HCT116 (cell line): ENCODE data around the gene KATNBL1. TPM values are rescaled to one million over a fixed set of nuclear protein-coding genes. Genes with fewer than 3 reads are reported as not detected.

Source experiments
- ATAC-seq: fragments of 200-7000 bp; cut with Tn5 transposase; 2 replicates; pipeline ENCODE4 v1.9.1; 2020; ENCODE audit warnings: mild to moderate bottlenecking, moderate library complexity
- BruUV-seq: library from RNA; stranded (reverse); fragments of 400-500 nt; replicated peaks from 2 replicates; lab custom pipeline; 2021; lab: Mats Ljungman, UMichigan
- CTCF ChIA-PET: fragments of 300-600 bp; sonication (Branson Sonifier 250); formaldehyde crosslinking; loops from one replicate; lab custom pipeline; 2021; ENCODE audit warnings: antibody characterized with exemption; lab: Charles Lee
- POLR2A ChIA-PET: fragments of 300-600, 350-600 bp; sonication (Branson Sonifier 250); formaldehyde crosslinking; loops from one replicate; lab custom pipeline; 2021; ENCODE audit warnings: antibody characterized with exemption; lab: Charles Lee
- RAD21 ChIA-PET, 2 experiments: fragments of 300-600 bp; sonication (Branson Sonifier 250); formaldehyde crosslinking; loops; one replicate each; lab custom pipeline; 2023; ENCODE audit warnings: low total read pairs in 2 of 2; ENCODE audit not compliant: uncharacterized antibody in 2 of 2, unreplicated experiment in 2 of 2, low non-redundant PET in 1 of 2; lab: Charles Lee
- DNase-seq: peaks from one replicate; pipeline ENCODE4 v3.0.0-alpha.2; 2010; ENCODE audit warnings: low read depth, low spot score
- H2AFZ ChIP-seq: fragments of 200-600 bp; shearing (Covaris generic), sonication (generic); 2 replicates; pipeline ENCODE4 v1.6.1; 2017; ENCODE audit warnings: low read depth, mixed run types, mixed read lengths, antibody characterized with exemption, low read length; ENCODE audit not compliant: poor library complexity, severe bottlenecking
- H3K27ac ChIP-seq: 2 replicates; pipeline ENCODE4 v1.5.1; 2012; ENCODE audit warnings: low read depth, low read length
- H3K27me3 ChIP-seq: fragments of 200-600 bp; sonication (generic); 2 replicates; pipeline ENCODE4 v1.6.1; 2016; ENCODE audit warnings: mixed run types, low read length, mixed read lengths; ENCODE audit not compliant: insufficient read depth
- H3K36me3 ChIP-seq, 2 experiments: fragments of 200-500 bp in 1 of 2; fragments of 200-600 bp in 1 of 2; sonication (Bioruptor generic) in 1 of 2; sonication (generic) in 1 of 2; 2 replicates each; pipeline versions ENCODE4 v1.5.1 to v1.6.1; 2014 to 2016; ENCODE audit warnings: low read length in 2 of 2, inconsistent platforms in 1 of 2, mixed read lengths in 1 of 2, mixed run types in 1 of 2; ENCODE audit not compliant: insufficient read depth in 2 of 2, control insufficient read depth in 1 of 2
- H3K4me1 ChIP-seq, 2 experiments: fragments of 200-600 bp in 1 of 2; sonication (generic) in 1 of 2; 2 replicates each; pipeline versions ENCODE4 v1.5.1 to v1.6.1; 2012 to 2017; ENCODE audit warnings: low read length in 2 of 2, inconsistent platforms in 1 of 2, mild to moderate bottlenecking in 1 of 2, mixed read lengths in 1 of 2, mixed run types in 1 of 2, moderate library complexity in 1 of 2; ENCODE audit not compliant: insufficient read depth in 2 of 2, control insufficient read depth in 1 of 2
- H3K4me2 ChIP-seq: fragments of 200-600 bp; sonication (generic); 2 replicates; pipeline ENCODE4 v1.6.1; 2017; ENCODE audit warnings: mixed run types, low read length, mixed read lengths
- H3K4me3 ChIP-seq, 2 experiments: fragments of 200-600 bp in 1 of 2; sonication (generic) in 1 of 2; replicated peaks in 1 of 2; 2 replicates each; pipeline ENCODE4 v1.5.1; 2011 to 2016; ENCODE audit warnings: low read length in 2 of 2, control low read depth in 1 of 2, low read depth in 1 of 2, mild to moderate bottlenecking in 1 of 2, mixed read lengths in 1 of 2, mixed run types in 1 of 2
- H3K79me2 ChIP-seq: fragments of 200-600 bp; sonication (generic); 2 replicates; pipeline ENCODE4 v1.6.1; 2017; ENCODE audit warnings: mild to moderate bottlenecking, mixed run types, low read length, moderate library complexity, mixed read lengths; ENCODE audit not compliant: insufficient read depth
- H3K9ac ChIP-seq: fragments of 200-600 bp; sonication (generic); 2 replicates; pipeline ENCODE4 v1.6.1; 2016; ENCODE audit warnings: low read length, mixed read lengths
- H3K9me2 ChIP-seq: fragments of 200-600 bp; sonication (generic), shearing (Covaris generic); 2 replicates; pipeline ENCODE4 v1.6.1; 2017; ENCODE audit warnings: mixed run types, mild to moderate bottlenecking, moderate library complexity; ENCODE audit not compliant: insufficient read depth
- H3K9me3 ChIP-seq, 2 experiments: fragments of 200-500 bp in 1 of 2; fragments of 200-600 bp in 1 of 2; sonication (Bioruptor generic) in 1 of 2; sonication (generic) in 1 of 2; 2 replicates each; pipeline ENCODE4 v1.6.1; 2014 to 2017; ENCODE audit warnings: low read length in 2 of 2, mixed read lengths in 2 of 2, inconsistent platforms in 1 of 2, low read depth in 1 of 2, mild to moderate bottlenecking in 1 of 2, mixed run types in 1 of 2, moderate library complexity in 1 of 2; ENCODE audit not compliant: control insufficient read depth in 1 of 2, insufficient read depth in 1 of 2
- H4K20me1 ChIP-seq: fragments of 200-600 bp; sonication (generic), shearing (Covaris generic); 2 replicates; pipeline ENCODE4 v1.6.1; 2017; ENCODE audit warnings: mixed run types, mild to moderate bottlenecking, moderate library complexity; ENCODE audit not compliant: insufficient read depth
- ATF3 ChIP-seq: IDR thresholded peaks from 2 replicates; pipeline ENCODE4 v1.6.1; 2012
- CBX3 ChIP-seq: IDR thresholded peaks from 2 replicates; pipeline ENCODE4 v1.6.1; 2012; ENCODE audit warnings: low read depth
- CEBPB ChIP-seq: IDR thresholded peaks from 2 replicates; pipeline ENCODE4 v1.6.1; 2012; ENCODE audit warnings: low read depth
- EGR1 ChIP-seq: IDR thresholded peaks from 2 replicates; pipeline ENCODE4 v1.6.1; 2012; ENCODE audit warnings: low read depth
- EZH2phosphoT487 ChIP-seq: fragments of 200-600 bp; IDR thresholded peaks from 2 replicates; pipeline ENCODE4 v1.6.1; 2018; ENCODE audit warnings: antibody characterized with exemption, borderline replicate concordance
- FOSL1 ChIP-seq: IDR thresholded peaks from 2 replicates; pipeline ENCODE4 v1.6.1; 2012; ENCODE audit warnings: low read depth
- JUND ChIP-seq: IDR thresholded peaks from 2 replicates; pipeline ENCODE4 v1.6.1; 2012
- MAX ChIP-seq: IDR thresholded peaks from 2 replicates; pipeline ENCODE4 v1.6.1; 2012
- POLR2AphosphoS5 ChIP-seq: IDR thresholded peaks from 2 replicates; pipeline ENCODE4 v1.6.1; 2011; ENCODE audit warnings: mild to moderate bottlenecking, low read depth, low read length, moderate library complexity
- RAD21 ChIP-seq: IDR thresholded peaks from 2 replicates; pipeline ENCODE4 v1.6.1; 2012; ENCODE audit warnings: low read depth, mild to moderate bottlenecking
- SP1 ChIP-seq: IDR thresholded peaks from 2 replicates; pipeline ENCODE4 v1.6.1; 2012; ENCODE audit warnings: low read depth
- YY1 ChIP-seq: IDR thresholded peaks from 2 replicates; pipeline ENCODE4 v1.6.1; 2011; ENCODE audit warnings: low read length, low read depth, moderate library complexity, mild to moderate bottlenecking; ENCODE audit not compliant: insufficient replicate concordance; ENCODE audit errors: extremely low read depth
- ZFX ChIP-seq: fragments of 450-650 bp; IDR thresholded peaks from 2 replicates; pipeline ENCODE4 v1.6.1; 2017
- ZNF274 ChIP-seq: fragments of 200-500 bp; sonication (Bioruptor generic); IDR thresholded peaks from 2 replicates; pipeline ENCODE4 v1.6.1; 2014; ENCODE audit warnings: mild to moderate bottlenecking, low read depth, low read length, inconsistent platforms
- intact Hi-C: fragments of 100-400 bp; cut with micrococcal nuclease; formaldehyde crosslinking; loops from 2 replicates; pipeline ENCODE4 v1.10.0; 2022
- total RNA-seq: library from RNA; stranded (reverse); gene quantifications from one replicate; pipeline ENCODE4 v1.2.1, GENCODE V29; 2021; ENCODE audit not compliant: unreplicated experiment

The KATNBL1 gene
- total RNA-seq, 1 experiment from 2014 or later, result 40.5 TPM

- Histone ChIP-seq H3K79me2 (no peaks in the 10 kb centered on the region), H3K27ac (peak overlapping the region; percentile 67; the same call in 1 of the 2 replicates), H2AFZ (no peak overlapping the region), H3K36me3 (peaks cover 0 to 4% of the 10 kb centered on the region in 2 experiments; a peak in 2 of 4 replicates), H3K9ac (peak overlapping the region; percentile 60), H3K27me3 (no peaks in the 10 kb centered on the region), H3K9me3 (no peaks in the 10 kb centered on the region), H4K20me1 (no peaks in the 10 kb centered on the region), H3K4me3 (peak overlapping the region in 1 of 2 experiments; percentile 47), H3K4me2 (peak overlapping the region; percentile 74), H3K4me1 (peaks cover 2 to 31% of the 10 kb centered on the region in 2 experiments; a peak in 3 of 4 replicates), H3K9me2 (no peaks in the 10 kb centered on the region)
- CTCF ChIA-PET, result no interaction called here
- ATAC-seq (peak; percentile 93), DNase-seq (peak; percentile 67)
- intact Hi-C loops, result loop anchor here (5.0 kb wide), 1 partner anchor 98 kb away; the partner anchor contains the start of gene SLC12A6
- BruUV-seq, result no TSS peak
- TF ChIP-seq POLR2AphosphoS5 (no peak), MAX (peak; percentile 23; the same call in 1 of the 2 replicates), JUND (peak; percentile 85), EGR1 (no peak), FOSL1 (peak; percentile 86), RAD21 (peak; percentile 7; the same call in 1 of the 2 replicates), CBX3 (0 out of 2 replicates have a peak, but pooled peaks have one; percentile 45), SP1 (peak; percentile 72), ZFX (no peak), CEBPB (no peak)
- RAD21 ChIA-PET, result no interaction called here
- POLR2A ChIA-PET, result no interaction called here
Observed at GRCh38 chr15:34239151-34239808, 29.4 kb upstream of the KATNBL1 start.

- POLR2A ChIA-PET, result no interaction called here
Observed at GRCh38 chr15:34233614-34234013, 23.7 kb upstream of the KATNBL1 start.

More at GRCh38 chr15:34233614-34234013, 23.7 kb upstream of the KATNBL1 start:
- Histone ChIP-seq H3K4me1 (peaks cover 0 to 5% of the 10 kb centered on the region in 2 experiments; a peak in 2 of 4 replicates), H3K27ac (no peak overlapping the region), H3K9me3 (no peaks in the 10 kb centered on the region), H4K20me1 (no peaks in the 10 kb centered on the region), H3K9me2 (no peaks in the 10 kb centered on the region), H3K4me2 (no peak overlapping the region), H3K79me2 (no peaks in the 10 kb centered on the region), H3K9ac (no peak overlapping the region), H2AFZ (no peak overlapping the region), H3K27me3 (no peaks in the 10 kb centered on the region), H3K4me3 (no peak overlapping the region), H3K36me3 (peaks cover 10 to 17% of the 10 kb centered on the region in 2 experiments; a peak in 3 of 4 replicates)
- BruUV-seq, result no TSS peak
- DNase-seq (no peak), ATAC-seq (no peak)
- ChIA-PET CTCF (interaction anchor here (1.1 kb wide), 1 partner anchor 24 kb away, joined by 3 read pairs; the partner anchor contains the start of gene KATNBL1), RAD21 (no interaction called here)
- TF ChIP-seq JUND (no peak), RAD21 (no peak), YY1 (no peak), ZNF274 (no peak), ATF3 (no peak), SP1 (no peak), EZH2phosphoT487 (no peak)
- intact Hi-C loops, result no loop called here
